GM12878 (cell line): ENCODE data around the gene SNRNP27. TPM values are rescaled to one million over a fixed set of nuclear protein-coding genes. Genes with fewer than 3 reads are reported as not detected.

ENCODE experiments used
- ATAC-seq: fragments of 200-7000 bp; cut with Tn5 transposase; 3 replicates; pipeline ENCODE4 v1.9.1; 2020; ENCODE audit warnings: mild to moderate bottlenecking, moderate library complexity
- BruUV-seq: library from RNA; stranded (reverse); fragments of 400-500 nt; replicated peaks from 2 replicates; lab custom pipeline; 2021; lab: Mats Ljungman, UMichigan
- CTCF ChIA-PET: fragments of 300-600 bp; sonication (Branson Sonifier 250); formaldehyde crosslinking; extraction: SDS; loops from one replicate; lab custom pipeline; 2021; ENCODE audit warnings: inconsistent platforms; lab: Yijun Ruan, JAX
- POLR2A ChIA-PET: fragments of 350-600 bp; formaldehyde crosslinking; extraction: SDS; loops from one replicate; lab custom pipeline; 2021; ENCODE audit warnings: inconsistent platforms; lab: Charles Lee
- RAD21 ChIA-PET: fragments of 300-600 bp; sonication (Branson Sonifier 250); formaldehyde crosslinking; loops from one replicate; lab custom pipeline; 2023; ENCODE audit warnings: antibody characterized with exemption; ENCODE audit not compliant: unreplicated experiment; lab: Charles Lee
- SMC1A ChIA-PET: fragments of 300-600 bp; sonication (Branson Sonifier 250); formaldehyde crosslinking; loops from one replicate; lab custom pipeline; 2023; ENCODE audit not compliant: unreplicated experiment, uncharacterized antibody; lab: Charles Lee
- DNase-seq: peaks from one replicate; pipeline ENCODE4 v3.0.0-alpha.2; 2011; ENCODE audit warnings: low read depth, low spot score
- FAIRE-seq: peaks from 3 replicates; lab custom pipeline; 2011; peaks lifted over from hg19 to GRCh38; lab: Jason Lieb, UNC
- H2AFZ ChIP-seq: 2 replicates; pipeline ENCODE4 v1.6.0; 2011; ENCODE audit warnings: low read depth, low read length, control low read depth; ENCODE audit not compliant: control insufficient read depth
- H3K27ac ChIP-seq: 2 replicates; pipeline ENCODE4 v1.5.1; 2011; ENCODE audit warnings: control low read depth; ENCODE audit not compliant: control insufficient read depth, insufficient read depth
- H3K27me3 ChIP-seq, 2 experiments: replicated peaks in 1 of 2; 2 replicates each; pipeline versions ENCODE4 v1.6.0 to v1.6.1; 2011; ENCODE audit warnings: low read length in 1 of 2; ENCODE audit not compliant: control insufficient read depth in 2 of 2, insufficient read depth in 2 of 2
- H3K36me3 ChIP-seq, 2 experiments: 2 replicates each; pipeline ENCODE4 v1.5.1; 2011; ENCODE audit warnings: low read length in 1 of 2; ENCODE audit not compliant: control insufficient read depth in 2 of 2, insufficient read depth in 2 of 2
- H3K4me1 ChIP-seq: 2 replicates; pipeline ENCODE4 v1.6.1; 2011; ENCODE audit warnings: mild to moderate bottlenecking, low read length, moderate library complexity, mixed read lengths; ENCODE audit not compliant: control insufficient read depth, insufficient read depth
- H3K4me2 ChIP-seq: 2 replicates; pipeline ENCODE4 v1.6.0; 2011; ENCODE audit warnings: control low read depth; ENCODE audit not compliant: control insufficient read depth, insufficient read depth
- H3K4me3 ChIP-seq: fragments of 200-600 bp; sonication (generic); 2 replicates; pipeline ENCODE4 v1.5.1; 2016
- H3K79me2 ChIP-seq: 2 replicates; pipeline ENCODE4 v1.6.0; 2011; ENCODE audit warnings: low read length; ENCODE audit not compliant: control insufficient read depth, insufficient read depth
- H3K9ac ChIP-seq: 2 replicates; pipeline ENCODE4 v1.8.0; 2011; ENCODE audit warnings: low read length, control low read depth, mixed read lengths; ENCODE audit not compliant: control insufficient read depth, insufficient read depth
- H3K9me3 ChIP-seq: replicated peaks from 3 replicates; pipeline ENCODE4 v1.5.1; 2011; ENCODE audit warnings: mild to moderate bottlenecking, low read length; ENCODE audit not compliant: control insufficient read depth, insufficient read depth
- H4K20me1 ChIP-seq: 2 replicates; pipeline ENCODE4 v1.6.0; 2011; ENCODE audit not compliant: control insufficient read depth, insufficient read depth
- ATF3 ChIP-seq: IDR thresholded peaks from 2 replicates; pipeline ENCODE4 v1.6.1; 2011; ENCODE audit warnings: low read depth, mild to moderate bottlenecking, low read length, moderate library complexity, borderline replicate concordance; ENCODE audit errors: extremely low read depth
- CHD4 ChIP-seq: fragments of 200-600 bp; sonication (generic); IDR thresholded peaks from 2 replicates; pipeline ENCODE4 v1.6.1; 2016; ENCODE audit warnings: mild to moderate bottlenecking
- CREM ChIP-seq: IDR thresholded peaks from 2 replicates; pipeline ENCODE4 v1.6.1; 2014; ENCODE audit warnings: antibody characterized with exemption, low read depth
- CTCF ChIP-seq, 3 experiments: IDR thresholded peaks in 2 of 3; conservative IDR thresholded peaks in 1 of 3; 2 replicates each; pipeline ENCODE4 v1.5.1; 2011; ENCODE audit warnings: low read depth in 3 of 3, low read length in 3 of 3, mild to moderate bottlenecking in 3 of 3, control low read depth in 2 of 3, moderate library complexity in 2 of 3, inconsistent platforms in 1 of 3, mixed read lengths in 1 of 3; ENCODE audit not compliant: control insufficient read depth in 2 of 3, insufficient read depth in 1 of 3; ENCODE audit errors: extremely low read depth in 1 of 3
- FOXK2 ChIP-seq: fragments of 450-650 bp; IDR thresholded peaks from 2 replicates; pipeline ENCODE4 v1.6.1; 2017; ENCODE audit warnings: mild to moderate bottlenecking, moderate library complexity
- LARP7 ChIP-seq: fragments of 450-650 bp; IDR thresholded peaks from 2 replicates; pipeline ENCODE4 v1.6.1; 2017; ENCODE audit warnings: mild to moderate bottlenecking
- MLLT1 ChIP-seq: fragments of 450-650 bp; IDR thresholded peaks from 2 replicates; pipeline ENCODE4 v1.6.1; 2016; ENCODE audit warnings: mild to moderate bottlenecking
- POLR2AphosphoS5 ChIP-seq: IDR thresholded peaks from 2 replicates; pipeline ENCODE4 v1.6.1; 2011; ENCODE audit warnings: mild to moderate bottlenecking, low read length, inconsistent platforms
- RB1 ChIP-seq: fragments of 450-650 bp; formaldehyde crosslinking; IDR thresholded peaks from 2 replicates; pipeline ENCODE4 v1.6.1; 2017; ENCODE audit warnings: mild to moderate bottlenecking, borderline replicate concordance
- SMAD1 ChIP-seq: fragments of 450-650 bp; IDR thresholded peaks from 2 replicates; pipeline ENCODE4 v1.6.1; 2018; ENCODE audit warnings: mild to moderate bottlenecking, low read depth; ENCODE audit not compliant: partially characterized antibody
- STAT1 ChIP-seq: fragments of 450-650 bp; conservative IDR thresholded peaks from 2 replicates; pipeline ENCODE4 v1.6.1; 2014; ENCODE audit warnings: antibody characterized with exemption, mild to moderate bottlenecking
- SUZ12 ChIP-seq: fragments of 200-600 bp; sonication (generic); IDR thresholded peaks from one replicate; pipeline ENCODE4 v1.6.1; 2018; ENCODE audit warnings: antibody characterized with exemption, mild to moderate bottlenecking; ENCODE audit not compliant: unreplicated experiment
- TAF1 ChIP-seq: IDR thresholded peaks from 2 replicates; pipeline ENCODE4 v1.6.1; 2011; ENCODE audit warnings: mild to moderate bottlenecking, low read depth, low read length, borderline replicate concordance
- TARDBP ChIP-seq: IDR thresholded peaks from 2 replicates; pipeline ENCODE4 v1.6.1; 2016; ENCODE audit warnings: borderline replicate concordance
- TBL1XR1 ChIP-seq: IDR thresholded peaks from 2 replicates; pipeline ENCODE4 v1.6.1; 2012; ENCODE audit warnings: low read depth, low read length, improper control_type of control experiment
- USF1 ChIP-seq: IDR thresholded peaks from 2 replicates; pipeline ENCODE4 v1.6.1; 2011; ENCODE audit warnings: borderline replicate concordance, low read depth, mild to moderate bottlenecking, moderate library complexity, mixed read lengths, low read length; ENCODE audit not compliant: insufficient read depth; ENCODE audit errors: extremely low read length
- YY1 ChIP-seq: IDR thresholded peaks from 2 replicates; pipeline ENCODE4 v1.6.1; 2011; ENCODE audit warnings: low read depth, mild to moderate bottlenecking, low read length
- ZNF207 ChIP-seq: fragments of 450-650 bp; IDR thresholded peaks from 2 replicates; pipeline ENCODE4 v1.6.1; 2014; ENCODE audit warnings: antibody characterized with exemption, mild to moderate bottlenecking, borderline replicate concordance
- ZNF24 ChIP-seq: fragments of 450-650 bp; IDR thresholded peaks from 2 replicates; pipeline ENCODE4 v1.6.1; 2017; ENCODE audit warnings: antibody characterized with exemption, mild to moderate bottlenecking
- ZNF384 ChIP-seq: IDR thresholded peaks from 2 replicates; pipeline ENCODE4 v1.6.1; 2012; ENCODE audit warnings: low read depth, mild to moderate bottlenecking, low read length, improper control_type of control experiment, borderline replicate concordance
- WGBS: methylation state at CpG from one replicate; pipeline ENCODE4 v1.1.6; 2016; ENCODE audit warnings: low lambda C conversion rate; ENCODE audit not compliant: insufficient replicate concordance, insufficient coverage; ENCODE audit errors: missing lambda C conversion rate; 5-methylcytosine and 5-hydroxymethylcytosine counted together
- in situ Hi-C: fragments of 300-500 bp; cut with MboI; formaldehyde crosslinking; loops from 9 replicates; pipeline ENCODE4 v1.14.3; 2018; ENCODE audit warnings: mixed read lengths
- intact Hi-C: fragments of 100-400 bp; cut with micrococcal nuclease; formaldehyde crosslinking; loops from one replicate; pipeline ENCODE4 v1.14.2; 2022; ENCODE audit not compliant: unreplicated experiment
- polyA plus RNA-seq, 11 experiments: library from polyadenylated mRNA; depleted of rRNA in 4 of 11; unstranded in 6 of 11; stranded (reverse) in 5 of 11; fragments of >200 nt; fragmentation: Nextera tagmentation in 4 of 11; fragmentation: Illumina TruSeq in 1 of 11; extraction: Ambion mirVana in 4 of 11; extraction: Trizol in 1 of 11; gene quantifications; 1 replicate in 1 of 11; 2 replicates in 10 of 11; pipeline versions ENCODE4 v1.2.1 to v1.2.3, GENCODE V29; 2011 to 2016; ENCODE audit warnings: inconsistent platforms in 2 of 11, missing spikeins in 2 of 11, low read depth in 1 of 11
- total RNA-seq, 4 experiments: library from RNA; depleted of rRNA in 3 of 4; stranded (reverse); fragments of >200 nt in 3 of 4; fragmentation: Illumina TruSeq in 1 of 4; extraction: Trizol in 1 of 4; gene quantifications; 2 replicates each; pipeline versions ENCODE4 v1.2.1 to v1.2.3, GENCODE V29; 2013 to 2021

The SNRNP27 gene
- total and polyA plus RNA-seq, 10 of the 15 experiments (the other 5 are each of a cell fraction or from before 2014, with no cell fraction given): 30.6 to 89.5 (median 49.2) TPM

- CTCF ChIA-PET: no interaction called here
- Histone ChIP-seq H3K36me3 (peaks cover 0 to 14% of the 10 kb centered on the region in 2 experiments; a peak in 2 of 4 replicates), H3K4me2 (no peak overlapping the region), H3K4me1 (peaks cover 13% of the 10 kb centered on the region), H3K27me3 (no peaks in the 10 kb centered on the region), H3K9ac (no peak overlapping the region), H4K20me1 (no peaks in the 10 kb centered on the region), H3K79me2 (no peaks in the 10 kb centered on the region), H2AFZ (no peak overlapping the region), H3K9me3 (no peaks in the 10 kb centered on the region), H3K27ac (no peak overlapping the region), H3K4me3 (no peak overlapping the region)
- no TSS peak for BruUV-seq
- POLR2A ChIA-PET: no interaction called here
- no peak for ATAC-seq
- RAD21 ChIA-PET: no interaction called here
- intact Hi-C loops: no loop called here
- in situ Hi-C loops: no loop called here
- TF ChIP-seq CTCF (IDR thresholded peaks at IDR 0.05 in 2 of 3, conservative IDR thresholded peaks at IDR 0.05 in 1 of 3; ENCODE audit: control insufficient read depth in 2 of 3, extremely low read depth in 1 of 3, insufficient read depth in 1 of 3, low read depth in 3 of 3, low read length in 3 of 3) (no peak), CHD4 (no peak), CREM (no peak), USF1 (no peak), RB1 (no peak), ZNF384 (no peak), STAT1 (no peak), ATF3 (no peak), ZNF207 (no peak), LARP7 (no peak), YY1 (no peak), SUZ12 (no peak), SMAD1 (no peak), TBL1XR1 (no peak), POLR2AphosphoS5 (no peak), TAF1 (no peak), MLLT1 (no peak), ZNF24 (no peak), TARDBP (no peak), FOXK2 (no peak)
- SMC1A ChIA-PET: interaction anchor here (0.7 kb wide), 1 partner anchor 46 kb away, joined by 3 read pairs; no protein-coding TSS in a partner anchor
- no peak for DNase-seq
- FAIRE-seq: no peak
- WGBS: 81% methylated on average over 11 of the region's 11 CpGs
These were observed 49.5 kb downstream of the SNRNP27 start for GRCh38 chr2:69943000-69943842.
